ENCODE measurements around the gene COQ8A.
"Not testable (repeated sequence)": the region's sequence is repeated elsewhere in the genome, so short reads cannot be mapped to it uniquely, and the experiment has no call there.

The COQ8A gene

DNA sequence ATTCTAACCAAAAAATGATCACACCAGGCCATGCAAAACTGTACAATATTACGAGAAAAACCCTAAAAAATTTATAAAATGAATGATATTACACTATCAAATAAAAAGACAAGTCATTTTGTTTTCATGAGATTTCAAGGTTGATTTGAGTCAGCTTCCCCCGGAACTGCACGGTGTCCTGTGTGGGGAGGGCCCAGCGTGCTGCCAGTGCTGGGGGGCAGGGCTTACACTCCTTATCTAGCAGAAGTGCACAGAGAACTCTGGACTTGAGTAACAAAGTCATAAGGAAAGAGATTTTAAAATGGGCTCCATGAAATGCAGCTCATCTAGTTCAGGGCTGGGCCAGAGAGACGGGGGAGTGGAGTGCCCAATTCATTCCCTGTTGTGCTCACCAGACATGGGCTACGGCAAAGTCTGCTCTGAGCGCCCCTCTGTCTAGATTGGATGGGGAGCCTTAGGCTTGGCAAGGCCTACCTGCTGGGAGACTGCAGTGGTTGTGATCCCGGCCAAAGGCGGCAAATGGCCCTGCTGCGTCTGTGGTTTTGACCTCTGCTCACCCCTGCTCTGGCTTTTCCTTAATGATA is 50.1 kb downstream of the COQ8A start:
- Histone ChIP-seq H3K9me3 (no peaks in the 10 kb centered on the region), H3K36me3 (peaks cover 21% of the 10 kb centered on the region), H3K4me3 (ENCODE audit: low read depth in 1 of 2, low read length in 1 of 2) (peak overlapping the region in 1 of 2 experiments; percentile 40), H3K27ac (peak overlapping the region; percentile 88), H3K27me3 (no peaks in the 10 kb centered on the region), H3K4me1 (ENCODE audit: control insufficient read depth in 1 of 2, insufficient read depth in 1 of 2, low read depth in 1 of 2, low read length in 1 of 2) (peaks cover 20% of the 10 kb centered on the region in 2 experiments)
- TF ChIP-seq, protein P1, sequence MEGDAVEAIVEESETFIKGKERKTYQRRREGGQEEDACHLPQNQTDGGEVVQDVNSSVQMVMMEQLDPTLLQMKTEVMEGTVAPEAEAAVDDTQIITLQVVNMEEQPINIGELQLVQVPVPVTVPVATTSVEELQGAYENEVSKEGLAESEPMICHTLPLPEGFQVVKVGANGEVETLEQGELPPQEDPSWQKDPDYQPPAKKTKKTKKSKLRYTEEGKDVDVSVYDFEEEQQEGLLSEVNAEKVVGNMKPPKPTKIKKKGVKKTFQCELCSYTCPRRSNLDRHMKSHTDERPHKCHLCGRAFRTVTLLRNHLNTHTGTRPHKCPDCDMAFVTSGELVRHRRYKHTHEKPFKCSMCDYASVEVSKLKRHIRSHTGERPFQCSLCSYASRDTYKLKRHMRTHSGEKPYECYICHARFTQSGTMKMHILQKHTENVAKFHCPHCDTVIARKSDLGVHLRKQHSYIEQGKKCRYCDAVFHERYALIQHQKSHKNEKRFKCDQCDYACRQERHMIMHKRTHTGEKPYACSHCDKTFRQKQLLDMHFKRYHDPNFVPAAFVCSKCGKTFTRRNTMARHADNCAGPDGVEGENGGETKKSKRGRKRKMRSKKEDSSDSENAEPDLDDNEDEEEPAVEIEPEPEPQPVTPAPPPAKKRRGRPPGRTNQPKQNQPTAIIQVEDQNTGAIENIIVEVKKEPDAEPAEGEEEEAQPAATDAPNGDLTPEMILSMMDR (IDR thresholded peaks at IDR 0.05): no peak

- TF ChIP-seq, protein P1 (IDR thresholded peaks at IDR 0.05): no peak
- no peak overlapping the region for H3K27ac ChIP-seq
- H3K27me3 ChIP-seq: no peaks in the 10 kb centered on the region
- H3K4me3 ChIP-seq (ENCODE audit: low read depth in 1 of 2, low read length in 1 of 2): no peak overlapping the region
- H3K36me3 ChIP-seq: peaks cover 4% of the 10 kb centered on the region
- peaks cover 20% of the 10 kb centered on the region in 2 experiments for H3K4me1 ChIP-seq (ENCODE audit: control insufficient read depth in 1 of 2, insufficient read depth in 1 of 2, low read depth in 1 of 2, low read length in 1 of 2)
- H3K9me3 ChIP-seq: no peaks in the 10 kb centered on the region
Measured at GRCh38 chr1:226991920-226992319, 51.8 kb downstream of the COQ8A start.

GRCh38 chr1:226993814-226994585 is 53.9 kb downstream of the COQ8A start:
- H3K27ac ChIP-seq: no peak overlapping the region
- no peak overlapping the region for H3K4me3 ChIP-seq (ENCODE audit: low read depth in 1 of 2, low read length in 1 of 2)
- H3K9me3 ChIP-seq: no peaks in the 10 kb centered on the region
- TF ChIP-seq, protein P1 (IDR thresholded peaks at IDR 0.05): no peak
- H3K4me1 ChIP-seq (ENCODE audit: control insufficient read depth in 1 of 2, insufficient read depth in 1 of 2, low read depth in 1 of 2, low read length in 1 of 2): peaks cover 18 to 19% of the 10 kb centered on the region in 2 experiments
- no peaks in the 10 kb centered on the region for H3K36me3 ChIP-seq
- H3K27me3 ChIP-seq: no peaks in the 10 kb centered on the region

GRCh38 chr1:226994586-226995364 is 54.7 kb downstream of the COQ8A start:
- Histone ChIP-seq H3K27me3 (no peaks in the 10 kb centered on the region), H3K36me3 (no peaks in the 10 kb centered on the region), H3K9me3 (no peaks in the 10 kb centered on the region), H3K4me3 (ENCODE audit: low read depth in 1 of 2, low read length in 1 of 2) (no peak overlapping the region), H3K4me1 (ENCODE audit: control insufficient read depth in 1 of 2, insufficient read depth in 1 of 2, low read depth in 1 of 2, low read length in 1 of 2) (peaks cover 10 to 11% of the 10 kb centered on the region in 2 experiments), H3K27ac (no peak overlapping the region)
- TF ChIP-seq, protein P1 (IDR thresholded peaks at IDR 0.05): no peak

DNA sequence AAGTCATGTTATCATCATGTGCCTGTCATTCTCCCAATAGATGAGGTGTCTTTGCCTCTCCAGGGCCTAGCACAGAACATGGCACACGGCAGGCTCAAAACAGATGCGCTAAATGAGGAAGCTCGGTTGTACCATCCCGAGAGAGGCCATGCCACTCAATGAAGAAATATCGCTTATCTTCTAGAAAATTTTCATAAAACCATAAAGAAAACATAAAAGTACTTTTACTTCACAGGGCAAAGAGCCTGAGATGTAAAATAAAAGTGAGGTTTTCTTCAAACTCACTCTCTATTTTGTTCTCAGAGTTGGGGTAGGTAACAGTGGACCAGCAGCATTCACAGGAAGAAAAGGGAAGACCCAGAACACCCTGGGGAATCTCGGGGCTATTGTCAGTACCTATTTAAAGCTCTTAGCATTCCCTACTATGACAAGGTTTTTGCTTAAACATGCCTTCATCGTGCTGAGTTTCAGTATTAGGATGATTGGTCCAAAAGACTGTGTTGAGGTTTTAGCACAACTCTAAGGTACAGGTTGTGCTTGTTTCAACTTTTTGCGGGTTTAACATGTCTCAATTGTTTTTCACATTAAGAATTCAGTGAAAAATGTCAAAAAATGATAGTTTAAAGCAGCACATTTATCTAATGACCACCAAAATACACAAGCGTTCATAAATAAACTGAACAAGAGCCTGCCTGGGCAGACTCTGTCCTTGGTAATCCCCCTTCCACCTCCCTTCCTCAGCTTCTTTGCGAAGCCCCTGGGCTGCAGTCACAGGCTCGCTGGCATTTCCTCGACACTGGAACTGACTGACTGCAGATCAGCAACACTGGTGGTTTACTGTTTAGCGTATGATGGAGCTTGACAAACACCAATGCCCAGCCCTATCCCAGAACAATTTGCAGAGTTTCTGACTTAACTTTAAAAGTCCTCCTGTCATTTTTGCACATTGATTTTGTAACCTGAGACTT is 55.6 kb downstream of the COQ8A start:
- Histone ChIP-seq H3K4me3 (ENCODE audit: low read depth in 1 of 2, low read length in 1 of 2) (no peak overlapping the region), H3K27ac (no peak overlapping the region), H3K4me1 (ENCODE audit: control insufficient read depth in 1 of 2, insufficient read depth in 1 of 2, low read depth in 1 of 2, low read length in 1 of 2) (peaks cover 2% of the 10 kb centered on the region in 2 experiments), H3K9me3 (no peaks in the 10 kb centered on the region), H3K36me3 (no peaks in the 10 kb centered on the region), H3K27me3 (no peaks in the 10 kb centered on the region)
- TF ChIP-seq, protein P1 (IDR thresholded peaks at IDR 0.05): no peak

GRCh38 chr1:226999579-226999978 is 59.5 kb downstream of the COQ8A start:
- not testable (repeated sequence) for H3K27ac ChIP-seq; H3K4me1 ChIP-seq (ENCODE audit: control insufficient read depth in 1 of 2, insufficient read depth in 1 of 2, low read depth in 1 of 2, low read length in 1 of 2); H3K27me3 ChIP-seq; H3K9me3 ChIP-seq; H3K36me3 ChIP-seq; H3K4me3 ChIP-seq (ENCODE audit: low read depth in 1 of 2, low read length in 1 of 2)
